DMS153 (cell line): ENCODE measurements around the gene STX16.

ENCODE experiments used
- DNase-seq: peaks from one replicate; lab custom pipeline; 2025; lab: John Stamatoyannopoulos, UW

STX16 gene

GRCh38 chr20:58698741-58699622, 47.9 kb downstream of the STX16 start:
- no peak for DNase-seq

- no peak for DNase-seq
These were observed 48.6 kb downstream of the STX16 start for GRCh38 chr20:58699623-58700107.

GRCh38 chr20:58700121-58700821, 49.2 kb downstream of the STX16 start:
- no peak for DNase-seq

- no peak for DNase-seq
These were observed 49.7 kb downstream of the STX16 start for GRCh38 chr20:58700823-58701222.

- no peak for DNase-seq
These were observed 50.5 kb downstream of the STX16 start for GRCh38 chr20:58701431-58702160.

GRCh38 chr20:58702161-58702510, 51.1 kb downstream of the STX16 start:
- no peak for DNase-seq

GRCh38 chr20:58702859-58703648, 52.0 kb downstream of the STX16 start:
- DNase-seq: no peak

- no peak for DNase-seq
These were observed 52.8 kb downstream of the STX16 start for GRCh38 chr20:58703765-58704371.

- no peak for DNase-seq
These were observed 54.3 kb downstream of the STX16 start for GRCh38 chr20:58705208-58705926.

- no peak for DNase-seq
These were observed 55.2 kb downstream of the STX16 start for GRCh38 chr20:58706150-58706892.

- DNase-seq: no peak
These were observed 56.0 kb downstream of the STX16 start for GRCh38 chr20:58706975-58707681.

- no peak for DNase-seq
These were observed 56.7 kb downstream of the STX16 start for GRCh38 chr20:58707770-58708169.

- no peak for DNase-seq
These were observed 57.3 kb downstream of the STX16 start for GRCh38 chr20:58708246-58708931.

- no peak for DNase-seq
These were observed 58.1 kb downstream of the STX16 start for GRCh38 chr20:58709013-58709702.

- DNase-seq: no peak
These were observed 58.6 kb downstream of the STX16 start for GRCh38 chr20:58709703-58710039.

GRCh38 chr20:58710481-58711265, 59.6 kb downstream of the STX16 start:
- DNase-seq: no peak
